SKM-1 treated with dmso at 0.1 percent for 144 hours (cell line): Measurements from ENCODE around the gene SERF2.
"Not testable (repeated sequence)": the region's sequence is repeated elsewhere in the genome, so short reads cannot be mapped to it uniquely, and the experiment has no call there.

ENCODE experiments used
- DNase-seq: peaks from one replicate; lab custom pipeline; 2025; ENCODE audit not compliant: unreplicated experiment; lab: John Stamatoyannopoulos, UW

SERF2 gene

GRCh38 chr15:43829951-43830540 is 37.9 kb downstream of the SERF2 start:
- not testable (repeated sequence) for DNase-seq

DNA sequence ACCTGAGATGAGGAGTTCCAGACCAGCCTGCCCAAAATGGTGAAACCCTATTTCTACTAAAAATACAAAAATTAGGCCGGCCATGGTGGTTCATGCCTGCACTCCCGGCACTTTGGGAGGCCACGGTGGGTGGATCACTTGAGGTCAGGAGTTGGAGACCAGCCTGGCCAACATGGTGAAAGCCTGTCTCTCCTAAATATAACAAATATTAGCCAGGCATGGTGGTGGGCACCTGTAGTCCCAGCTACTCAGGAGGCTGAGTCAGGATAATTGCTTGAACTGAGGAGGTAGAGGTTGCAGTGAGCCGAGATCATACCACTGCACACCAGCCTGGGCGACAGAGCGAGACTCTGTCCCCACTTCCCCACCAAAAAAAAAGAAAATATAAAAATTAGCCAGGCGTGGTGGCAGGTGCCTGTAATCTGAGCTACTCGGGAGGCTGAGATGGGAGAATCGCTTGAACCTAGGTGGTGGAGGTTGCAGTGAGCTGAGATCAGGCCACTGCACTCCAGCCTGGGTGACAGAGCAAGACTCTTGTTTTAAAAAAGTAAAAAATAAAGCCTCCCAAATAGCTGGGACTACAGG is 38.7 kb downstream of the SERF2 start:
- DNase-seq, result not testable (repeated sequence)

GRCh38 chr15:43831519-43832052 is 39.5 kb downstream of the SERF2 start:
- DNase-seq, result not testable (repeated sequence)

DNA sequence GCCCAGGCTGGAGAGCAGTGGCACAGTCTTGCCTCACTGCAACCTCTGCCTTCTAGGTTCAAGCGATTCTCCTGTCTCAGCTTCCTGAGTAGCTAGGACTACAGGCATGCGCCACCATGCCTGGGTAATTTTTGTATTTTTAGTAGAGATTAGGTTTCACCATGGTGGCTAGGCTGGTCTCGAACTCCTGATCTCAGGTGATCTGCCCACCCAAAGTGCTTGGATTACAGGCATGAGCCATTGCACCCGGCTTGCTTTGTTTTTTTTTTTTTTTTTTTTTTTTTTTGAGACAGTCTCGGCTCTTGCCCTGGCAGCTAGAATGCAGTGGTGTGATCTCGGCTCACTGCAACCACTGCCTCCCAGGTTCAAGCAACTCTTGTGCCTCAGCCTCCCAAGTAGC is 40.4 kb downstream of the SERF2 start:
- DNase-seq, result not testable (repeated sequence)

GRCh38 chr15:43845421-43845820 is 53.3 kb downstream of the SERF2 start:
- no peak for DNase-seq
